HG02885 (cell line): ENCODE data around the gene LRRC75A.
A peak's percentile ranks its signal among the peaks of the same experiment; 100 is the strongest.
"Not testable (repeated sequence)": the region's sequence is repeated elsewhere in the genome, so short reads cannot be mapped to it uniquely, and the experiment has no call there.

Experiments
- ATAC-seq: cut with Tn5 transposase; IDR thresholded peaks from one replicate; pipeline ENCODE4 v1.9.1; 2021; ENCODE audit warnings: mild to moderate bottlenecking; ENCODE audit not compliant: unreplicated experiment, poor library complexity

LRRC75A gene

GRCh38 chr17:16455997-16456741 lies 35.8 kb downstream of the LRRC75A start:
- ATAC-seq = no peak

GRCh38 chr17:16453493-16453851 lies 38.5 kb downstream of the LRRC75A start:
- ATAC-seq = no peak

GRCh38 chr17:16452268-16452667 lies 39.7 kb downstream of the LRRC75A start:
- ATAC-seq = not testable (repeated sequence)

- no peak for ATAC-seq
Measured at GRCh38 chr17:16450028-16450427, 42.0 kb downstream of the LRRC75A start.

GRCh38 chr17:16449121-16449570 lies 42.8 kb downstream of the LRRC75A start:
- no peak for ATAC-seq

GRCh38 chr17:16448490-16448889 lies 43.5 kb downstream of the LRRC75A start:
- ATAC-seq = no peak

GRCh38 chr17:16447676-16448075 lies 44.3 kb downstream of the LRRC75A start:
- no peak for ATAC-seq

- no peak for ATAC-seq
Measured at GRCh38 chr17:16446338-16446983, 45.5 kb downstream of the LRRC75A start.

- no peak for ATAC-seq
Measured at GRCh38 chr17:16444258-16444886, 47.6 kb downstream of the LRRC75A start.

- no peak for ATAC-seq
Measured at GRCh38 chr17:16443511-16444257, 48.3 kb downstream of the LRRC75A start.

GRCh38 chr17:16442594-16443510 lies 49.1 kb downstream of the LRRC75A start:
- ATAC-seq = no peak

- no peak for ATAC-seq
Measured at GRCh38 chr17:16442141-16442540, 49.9 kb downstream of the LRRC75A start.

- no peak for ATAC-seq
Measured at GRCh38 chr17:16440901-16441629, 50.9 kb downstream of the LRRC75A start.

- not testable (repeated sequence) for ATAC-seq
Measured at GRCh38 chr17:16440354-16440753, 51.6 kb downstream of the LRRC75A start.

- ATAC-seq = no peak
Measured at GRCh38 chr17:16439811-16440351, 52.1 kb downstream of the LRRC75A start.

GRCh38 chr17:16439303-16439791 lies 52.6 kb downstream of the LRRC75A start:
- no peak for ATAC-seq

GRCh38 chr17:16438557-16439302 lies 53.3 kb downstream of the LRRC75A start:
- peak; percentile 86 for ATAC-seq

- peak; percentile 2 for ATAC-seq
Measured at GRCh38 chr17:16438173-16438556, 53.8 kb downstream of the LRRC75A start.
